OCI-LY7 (cell line): ENCODE measurements around the gene SUOX.

Source experiments
- EZH2phosphoT487 ChIP-seq: fragments of 200-600 bp; sonication (generic); IDR thresholded peaks from 2 replicates; pipeline ENCODE4 v1.6.1; 2018; ENCODE audit warnings: low read depth, borderline replicate concordance, mild to moderate bottlenecking, mixed run types, antibody characterized with exemption, low read length, moderate library complexity, mixed read lengths
- TF ChIP-seq, protein P1 (sequence below): fragments of 200-600 bp; sonication (generic); conservative IDR thresholded peaks from 2 replicates; pipeline ENCODE4 v1.5.1; 2014; ENCODE audit warnings: mild to moderate bottlenecking, antibody characterized with exemption, low read length, moderate library complexity, mixed read lengths

DNA sequence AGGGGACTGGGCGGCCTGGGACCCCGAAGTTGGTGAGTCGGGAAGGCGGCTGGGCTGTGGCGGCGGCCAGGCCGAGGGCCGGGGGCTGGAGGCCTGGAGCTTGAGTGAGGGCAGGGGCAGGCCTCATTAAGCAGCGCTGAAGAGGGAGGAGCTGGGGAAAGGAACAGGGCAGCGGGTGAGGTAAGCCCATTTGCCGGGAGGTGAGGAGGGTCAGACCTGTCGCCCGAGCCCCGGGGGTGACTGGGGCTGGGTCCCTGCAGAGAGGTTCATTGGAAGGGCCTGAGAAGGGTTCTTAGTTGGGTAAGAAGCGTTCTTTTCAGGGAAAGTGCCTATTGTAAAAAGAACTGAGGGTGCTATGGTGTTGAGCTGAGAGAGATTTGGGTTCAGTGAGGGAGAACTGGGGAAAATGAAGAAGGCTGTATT is 22.8 kb upstream of the SUOX start:
- TF ChIP-seq, protein P1, sequence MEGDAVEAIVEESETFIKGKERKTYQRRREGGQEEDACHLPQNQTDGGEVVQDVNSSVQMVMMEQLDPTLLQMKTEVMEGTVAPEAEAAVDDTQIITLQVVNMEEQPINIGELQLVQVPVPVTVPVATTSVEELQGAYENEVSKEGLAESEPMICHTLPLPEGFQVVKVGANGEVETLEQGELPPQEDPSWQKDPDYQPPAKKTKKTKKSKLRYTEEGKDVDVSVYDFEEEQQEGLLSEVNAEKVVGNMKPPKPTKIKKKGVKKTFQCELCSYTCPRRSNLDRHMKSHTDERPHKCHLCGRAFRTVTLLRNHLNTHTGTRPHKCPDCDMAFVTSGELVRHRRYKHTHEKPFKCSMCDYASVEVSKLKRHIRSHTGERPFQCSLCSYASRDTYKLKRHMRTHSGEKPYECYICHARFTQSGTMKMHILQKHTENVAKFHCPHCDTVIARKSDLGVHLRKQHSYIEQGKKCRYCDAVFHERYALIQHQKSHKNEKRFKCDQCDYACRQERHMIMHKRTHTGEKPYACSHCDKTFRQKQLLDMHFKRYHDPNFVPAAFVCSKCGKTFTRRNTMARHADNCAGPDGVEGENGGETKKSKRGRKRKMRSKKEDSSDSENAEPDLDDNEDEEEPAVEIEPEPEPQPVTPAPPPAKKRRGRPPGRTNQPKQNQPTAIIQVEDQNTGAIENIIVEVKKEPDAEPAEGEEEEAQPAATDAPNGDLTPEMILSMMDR = no peak
- no peak for TF ChIP-seq EZH2phosphoT487
